SK-N-SH treated with all-trans-retinoic acid at 6 μM for 48 hours (cell line): ENCODE measurements around the gene TMED8.

ENCODE experiments used
- ATAC-seq: fragments of 200-7000 bp; cut with Tn5 transposase; 3 replicates; pipeline ENCODE4 v1.9.1; 2020; ENCODE audit warnings: mild to moderate bottlenecking, moderate library complexity
- ARNTL ChIP-seq: fragments of 450-650 bp; formaldehyde crosslinking; IDR thresholded peaks from 2 replicates; pipeline ENCODE4 v1.5.0; 2020; ENCODE audit warnings: low read depth, mild to moderate bottlenecking, moderate library complexity, borderline replicate concordance
- BACH2 ChIP-seq: fragments of 250-450 bp; sonication (Bioruptor Pico); IDR thresholded peaks from 2 replicates; pipeline ENCODE4 v1.9.0; 2021; ENCODE audit warnings: mild to moderate bottlenecking, borderline replicate concordance
- CSDC2 ChIP-seq: fragments of 250-450 bp; sonication (Bioruptor Pico); IDR thresholded peaks from 2 replicates; pipeline ENCODE4 v1.5.0; 2020; ENCODE audit warnings: mild to moderate bottlenecking, moderate library complexity
- ESRRG ChIP-seq: fragments of 250-450 bp; sonication (Bioruptor Pico); IDR thresholded peaks from 2 replicates; pipeline ENCODE4 v1.6.1; 2021; ENCODE audit warnings: mild to moderate bottlenecking
- GLIS3 ChIP-seq: fragments of 250-450 bp; sonication (Bioruptor Pico); IDR thresholded peaks from 2 replicates; pipeline ENCODE4 v1.5.0; 2020; ENCODE audit warnings: mild to moderate bottlenecking, moderate library complexity
- ISL1 ChIP-seq: fragments of 250-450 bp; sonication (Bioruptor Pico); IDR thresholded peaks from 2 replicates; pipeline ENCODE4 v2.1.2; 2022; ENCODE audit warnings: mild to moderate bottlenecking, moderate library complexity
- OSR1 ChIP-seq: fragments of 250-450 bp; sonication (Bioruptor Pico); IDR thresholded peaks from 2 replicates; pipeline ENCODE4 v1.8.0; 2022; ENCODE audit warnings: moderate library complexity, mild to moderate bottlenecking, inconsistent platforms
- PATZ1 ChIP-seq: fragments of 250-450 bp; sonication (Bioruptor Pico); IDR thresholded peaks from 2 replicates; pipeline ENCODE4 v1.8.0; 2020; ENCODE audit warnings: mild to moderate bottlenecking, moderate library complexity, borderline replicate concordance
- POU6F1 ChIP-seq: fragments of 250-450 bp; sonication (Bioruptor Pico); IDR thresholded peaks from 2 replicates; pipeline ENCODE4 v1.8.0; 2021; ENCODE audit warnings: low read depth, mild to moderate bottlenecking, moderate library complexity, borderline replicate concordance
- PPARA ChIP-seq: fragments of 250-450 bp; sonication (Bioruptor Pico); IDR thresholded peaks from 2 replicates; pipeline ENCODE4 v1.5.0; 2020; ENCODE audit warnings: mild to moderate bottlenecking, borderline replicate concordance
- RARB ChIP-seq: fragments of 250-450 bp; sonication (Bioruptor Pico); IDR thresholded peaks from 2 replicates; pipeline ENCODE4 v1.8.0; 2021; ENCODE audit warnings: mild to moderate bottlenecking, moderate library complexity
- SNAI2 ChIP-seq: fragments of 250-450 bp; sonication (Bioruptor Pico); IDR thresholded peaks from 2 replicates; pipeline ENCODE4 v1.5.0; 2020; ENCODE audit warnings: mild to moderate bottlenecking, moderate library complexity
- TCF4 ChIP-seq: fragments of 250-450 bp; sonication (Bioruptor Pico); IDR thresholded peaks from 2 replicates; pipeline ENCODE4 v1.8.0; 2021; ENCODE audit warnings: mild to moderate bottlenecking, moderate library complexity, borderline replicate concordance
- TOX ChIP-seq: fragments of 250-450 bp; sonication (Bioruptor Pico); IDR thresholded peaks from 2 replicates; pipeline ENCODE4 v1.8.0; 2021; ENCODE audit warnings: mild to moderate bottlenecking, moderate library complexity, borderline replicate concordance
- TSHZ2 ChIP-seq: fragments of 250-450 bp; sonication (Bioruptor Pico); IDR thresholded peaks from 2 replicates; pipeline ENCODE4 v1.5.0; 2020; ENCODE audit warnings: mild to moderate bottlenecking, moderate library complexity
- ZFP3 ChIP-seq: fragments of 250-450 bp; sonication (Bioruptor Pico); IDR thresholded peaks from 2 replicates; pipeline ENCODE4 v1.5.0; 2020; ENCODE audit warnings: mild to moderate bottlenecking, moderate library complexity
- ZFP30 ChIP-seq: fragments of 450-650 bp; formaldehyde crosslinking; IDR thresholded peaks from 2 replicates; pipeline ENCODE4 v1.5.0; 2022; ENCODE audit warnings: mild to moderate bottlenecking, moderate library complexity
- ZNF565 ChIP-seq: fragments of 450-650 bp; formaldehyde crosslinking; conservative IDR thresholded peaks from 2 replicates; pipeline ENCODE4 v1.5.0; 2020; ENCODE audit warnings: low read depth, mild to moderate bottlenecking, moderate library complexity
- ZNF70 ChIP-seq: fragments of 450-650 bp; formaldehyde crosslinking; IDR thresholded peaks from 2 replicates; pipeline ENCODE4 v1.5.0; 2020; ENCODE audit warnings: mild to moderate bottlenecking, moderate library complexity
- ZNF8 ChIP-seq: fragments of 450-650 bp; formaldehyde crosslinking; IDR thresholded peaks from 2 replicates; pipeline ENCODE4 v1.5.0; 2020; ENCODE audit warnings: mild to moderate bottlenecking, moderate library complexity
- TF ChIP-seq, protein P1 (sequence below): fragments of 250-450 bp; sonication (Bioruptor Pico); IDR thresholded peaks from 2 replicates; pipeline ENCODE4 v1.5.1; 2021; ENCODE audit warnings: mild to moderate bottlenecking, moderate library complexity

The TMED8 gene

GRCh38 chr14:77346495-77346894, 30.4 kb downstream of the TMED8 start:
- TF ChIP-seq POU6F1 (CRISPR knock-in tag) (no peak), OSR1 (no peak), RARB (CRISPR knock-in tag) (no peak), SNAI2 (CRISPR knock-in tag) (no peak), ZNF8 (CRISPR knock-in tag) (no peak), ESRRG (CRISPR knock-in tag) (no peak), BACH2 (no peak), PPARA (CRISPR knock-in tag) (no peak), TCF4 (CRISPR knock-in tag) (no peak), TOX (CRISPR knock-in tag) (no peak), TSHZ2 (CRISPR knock-in tag) (no peak), ZFP30 (CRISPR knock-in tag) (no peak), ZNF70 (CRISPR knock-in tag) (no peak)
- TF ChIP-seq, protein P1, sequence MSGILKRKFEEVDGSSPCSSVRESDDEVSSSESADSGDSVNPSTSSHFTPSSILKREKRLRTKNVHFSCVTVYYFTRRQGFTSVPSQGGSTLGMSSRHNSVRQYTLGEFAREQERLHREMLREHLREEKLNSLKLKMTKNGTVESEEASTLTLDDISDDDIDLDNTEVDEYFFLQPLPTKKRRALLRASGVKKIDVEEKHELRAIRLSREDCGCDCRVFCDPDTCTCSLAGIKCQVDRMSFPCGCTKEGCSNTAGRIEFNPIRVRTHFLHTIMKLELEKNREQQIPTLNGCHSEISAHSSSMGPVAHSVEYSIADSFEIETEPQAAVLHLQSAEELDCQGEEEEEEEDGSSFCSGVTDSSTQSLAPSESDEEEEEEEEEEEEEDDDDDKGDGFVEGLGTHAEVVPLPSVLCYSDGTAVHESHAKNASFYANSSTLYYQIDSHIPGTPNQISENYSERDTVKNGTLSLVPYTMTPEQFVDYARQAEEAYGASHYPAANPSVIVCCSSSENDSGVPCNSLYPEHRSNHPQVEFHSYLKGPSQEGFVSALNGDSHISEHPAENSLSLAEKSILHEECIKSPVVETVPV (CRISPR knock-in tag) = no peak
- no peak for ATAC-seq

DNA sequence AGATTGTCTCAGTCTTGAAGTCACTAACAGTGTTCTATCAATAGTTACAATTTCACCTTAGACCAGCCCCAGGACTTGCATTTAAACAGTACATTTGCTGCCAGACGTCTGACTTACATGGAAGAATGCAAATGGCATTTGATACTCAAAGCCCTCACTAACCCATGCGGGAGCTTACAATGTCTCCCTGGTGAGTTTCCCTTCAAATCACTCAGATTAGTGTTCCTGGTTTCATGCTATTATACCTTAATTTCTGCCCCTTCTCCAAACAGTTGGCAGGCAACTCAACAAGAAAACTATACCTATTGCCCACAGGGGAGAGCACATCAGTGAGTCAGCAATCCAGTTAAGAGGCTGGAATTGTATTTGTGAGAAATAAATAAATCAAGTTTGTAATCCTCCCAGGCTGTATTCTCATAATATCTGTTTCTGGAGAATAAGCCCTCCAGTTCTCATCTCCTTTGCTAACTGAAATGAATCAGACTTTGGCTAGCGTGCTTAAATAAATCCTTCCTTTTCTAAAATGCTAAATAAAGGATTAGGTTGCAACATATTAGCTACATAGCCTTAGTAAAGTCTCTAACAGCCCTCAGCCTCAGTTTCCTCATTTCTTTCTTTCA, 32.4 kb downstream of the TMED8 start:
- TF ChIP-seq RARB (CRISPR knock-in tag) (no peak), ZFP3 (CRISPR knock-in tag) (no peak), PPARA (CRISPR knock-in tag) (no peak), ZNF565 (CRISPR knock-in tag) (no peak), SNAI2 (CRISPR knock-in tag) (no peak), TOX (CRISPR knock-in tag) (no peak), ZFP30 (CRISPR knock-in tag) (no peak), POU6F1 (CRISPR knock-in tag) (no peak), CSDC2 (no peak), ISL1 (CRISPR knock-in tag) (no peak), OSR1 (no peak), BACH2 (no peak), TCF4 (CRISPR knock-in tag) (no peak), ZNF70 (CRISPR knock-in tag) (no peak)
- no peak; the same call in 2 of the 3 replicates for ATAC-seq

DNA sequence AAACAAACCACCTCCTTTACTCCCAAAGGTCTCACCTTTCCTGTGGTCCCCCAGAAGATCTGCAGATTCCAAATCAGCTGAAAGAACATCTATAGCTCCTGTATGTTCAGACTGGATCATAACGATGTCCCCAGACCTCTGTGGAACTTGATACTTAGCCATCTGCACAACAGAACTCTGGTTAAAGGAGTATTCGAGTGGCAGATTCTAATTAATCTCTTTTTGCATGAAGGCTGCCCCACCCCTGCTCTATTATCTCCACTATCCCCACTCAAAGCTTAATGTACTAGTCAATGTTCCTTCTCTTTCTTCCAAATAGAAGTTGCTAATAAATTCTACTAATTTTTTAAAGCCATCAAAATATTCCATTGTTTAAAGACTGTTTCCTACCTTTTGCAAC, 33.2 kb downstream of the TMED8 start:
- no peak; the same call in 2 of the 3 replicates for ATAC-seq
- no peak for TF ChIP-seq ARNTL (CRISPR knock-in tag)
- TF ChIP-seq ZNF8 (CRISPR knock-in tag) = no peak
- TF ChIP-seq TSHZ2 (CRISPR knock-in tag) = no peak
- TF ChIP-seq ZNF565 (CRISPR knock-in tag) = no peak
- no peak for TF ChIP-seq POU6F1 (CRISPR knock-in tag)
- TF ChIP-seq SNAI2 (CRISPR knock-in tag) = no peak
- no peak for TF ChIP-seq CSDC2
- no peak for TF ChIP-seq PATZ1
- TF ChIP-seq BACH2 = no peak
- TF ChIP-seq GLIS3 (CRISPR knock-in tag) = no peak
- TF ChIP-seq ZFP3 (CRISPR knock-in tag) = no peak
- no peak for TF ChIP-seq ZFP30 (CRISPR knock-in tag)
- no peak for TF ChIP-seq PPARA (CRISPR knock-in tag)
- no peak for TF ChIP-seq OSR1
